Heart left ventricle (tissue), 13 donors: ENCODE data around the gene NOSTRIN.

Source experiments
- CTCF ChIP-seq, 12 donors: fragments of 200-600 bp; sonication (generic) in 4 of 12; IDR thresholded peaks; one replicate each; pipeline versions ENCODE4 v1.5.0 to v1.8.0; 2018 to 2022; ENCODE audit warnings: antibody characterized with exemption in 12 of 12, mild to moderate bottlenecking in 5 of 12
- POLR2A ChIP-seq, 2 donors: fragments of 450-650 bp; IDR thresholded peaks; one replicate each; pipeline ENCODE4 v1.6.1; 2017; ENCODE audit warnings: antibody characterized with exemption in 2 of 2, mild to moderate bottlenecking in 2 of 2, moderate library complexity in 2 of 2
- donor health status: ischemic (EF 13 %, LVEDD 7.1; RV severe dilation, severe dysfunction).
- donor health status: DM: no; HTN: yes; CAD: no.
- donor health status: DM: no; HTN: no; CAD: no.
- donor health status: ischemic (EF 25% LVEDD 6.9; RV normal size, moderate dysfunction).
- donor health status: ischemic (EF 25% LVEDD 5.7; RV mildly dilated, moderate dysfunction).
- donor health status: ischemic (EF 35%, LVEDD 5.7; RV mildly dilated, moderate dysfunction).
- donor health status: nonischemic (EF 11% LVEDD 7.7; RV severe dilation, severe dysfunction).
- donor health status: DM: yes; HTN: yes; CAD: no.
- donor health status: PGD.
- donor health status: ischemic (EF 29% LVEDD 5.4; RV normal size, mild dysfunction).
- donor health status: nonischemic (EF 23%, LVEDD 6.1; RV moderate dilation, normal function).

GRCh38 chr2:168910330-168910729 lies 107.9 kb downstream of the NOSTRIN start:
- no peak for TF ChIP-seq CTCF (IDR thresholded peaks at IDR 0.05)
- no peak for TF ChIP-seq POLR2A (IDR thresholded peaks at IDR 0.05)
